ENCODE measurements around the gene RASA3.
"Not testable (repeated sequence)": the region's sequence is repeated elsewhere in the genome, so short reads cannot be mapped to it uniquely, and the experiment has no call there.

The RASA3 gene

DNA sequence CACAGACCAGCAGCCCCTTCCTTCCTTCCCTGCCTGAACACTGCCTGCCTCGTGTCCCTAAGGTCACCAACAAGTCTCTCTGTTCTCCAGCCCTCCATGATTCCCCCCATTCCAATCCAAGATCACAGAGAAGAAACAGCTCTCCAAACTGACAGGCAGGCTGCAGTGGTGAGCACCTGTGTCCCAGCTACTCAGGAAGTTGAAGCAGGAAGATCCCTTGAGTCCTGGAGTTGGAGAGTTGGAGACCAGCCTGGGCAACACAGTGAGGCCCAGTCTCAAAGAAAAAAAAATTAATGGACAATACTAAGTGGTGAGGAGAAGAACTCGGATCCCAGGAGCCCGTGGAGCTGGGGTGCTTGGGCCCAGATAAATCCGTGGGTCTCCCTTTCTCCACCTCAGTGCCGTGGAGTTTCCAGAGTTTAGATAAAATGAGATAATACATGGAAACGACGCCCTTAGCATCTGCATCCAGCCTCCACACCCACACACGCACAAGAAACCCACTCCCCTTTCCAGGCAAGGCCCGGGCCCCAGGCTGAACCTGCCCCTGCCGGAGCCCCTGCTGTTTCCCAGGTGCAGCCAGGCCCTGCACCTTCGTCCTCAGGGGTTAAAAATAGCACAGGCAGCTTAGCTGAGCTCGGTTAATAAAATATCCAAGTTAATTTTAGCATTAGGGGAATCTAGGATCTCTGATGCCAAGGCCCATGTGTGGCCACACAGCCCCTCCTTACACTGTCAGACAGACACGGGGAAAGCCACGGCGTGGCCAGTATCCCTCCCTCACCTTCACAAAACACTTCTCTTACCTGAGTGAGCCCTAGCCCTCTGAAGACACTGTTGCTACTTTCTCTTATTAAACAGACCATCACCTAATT lies 4.7 kb downstream of the RASA3 start:
- DNase-seq (ENCODE audit: low read depth) = no peak
- H3K4me3 ChIP-seq (ENCODE audit: low read depth, low read length) = no peak overlapping the region
- TF ChIP-seq, protein P1, sequence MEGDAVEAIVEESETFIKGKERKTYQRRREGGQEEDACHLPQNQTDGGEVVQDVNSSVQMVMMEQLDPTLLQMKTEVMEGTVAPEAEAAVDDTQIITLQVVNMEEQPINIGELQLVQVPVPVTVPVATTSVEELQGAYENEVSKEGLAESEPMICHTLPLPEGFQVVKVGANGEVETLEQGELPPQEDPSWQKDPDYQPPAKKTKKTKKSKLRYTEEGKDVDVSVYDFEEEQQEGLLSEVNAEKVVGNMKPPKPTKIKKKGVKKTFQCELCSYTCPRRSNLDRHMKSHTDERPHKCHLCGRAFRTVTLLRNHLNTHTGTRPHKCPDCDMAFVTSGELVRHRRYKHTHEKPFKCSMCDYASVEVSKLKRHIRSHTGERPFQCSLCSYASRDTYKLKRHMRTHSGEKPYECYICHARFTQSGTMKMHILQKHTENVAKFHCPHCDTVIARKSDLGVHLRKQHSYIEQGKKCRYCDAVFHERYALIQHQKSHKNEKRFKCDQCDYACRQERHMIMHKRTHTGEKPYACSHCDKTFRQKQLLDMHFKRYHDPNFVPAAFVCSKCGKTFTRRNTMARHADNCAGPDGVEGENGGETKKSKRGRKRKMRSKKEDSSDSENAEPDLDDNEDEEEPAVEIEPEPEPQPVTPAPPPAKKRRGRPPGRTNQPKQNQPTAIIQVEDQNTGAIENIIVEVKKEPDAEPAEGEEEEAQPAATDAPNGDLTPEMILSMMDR (conservative IDR thresholded peaks at IDR 0.05; ENCODE audit: low read depth, low read length) = peak; percentile 1

DNA sequence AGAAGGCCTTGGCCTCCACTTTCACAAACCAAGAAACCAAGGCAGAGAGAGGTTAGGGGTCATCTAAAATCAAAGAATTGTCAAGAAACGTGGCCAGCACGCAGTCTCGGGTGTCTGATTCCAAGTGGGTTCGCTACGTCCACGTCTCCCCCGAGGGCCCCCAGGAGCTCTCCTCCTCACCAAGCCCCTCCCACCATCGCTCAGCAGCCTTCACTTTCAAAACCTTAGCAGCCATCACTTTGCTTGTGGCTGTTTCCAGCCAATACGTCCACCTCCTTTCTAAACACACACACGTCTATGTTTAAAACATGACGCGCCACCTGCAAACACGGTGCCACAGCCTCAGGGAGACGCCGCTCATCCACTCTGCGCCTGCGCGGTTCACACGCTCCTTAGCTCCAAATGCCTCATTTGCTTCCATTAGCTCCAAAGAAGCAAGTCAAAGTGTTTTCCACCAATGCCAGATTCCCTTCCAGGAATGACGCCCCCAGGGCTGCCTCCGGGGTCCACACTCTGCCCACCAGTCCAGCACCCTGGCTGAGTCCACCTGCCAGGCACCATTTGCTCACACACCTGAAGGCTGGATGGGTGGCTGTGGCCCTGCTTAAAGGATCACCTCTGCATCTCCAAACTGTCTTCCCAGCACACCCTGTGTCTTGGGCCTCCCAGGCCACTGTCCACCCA lies 5.5 kb downstream of the RASA3 start:
- H3K4me3 ChIP-seq (ENCODE audit: low read depth, low read length) = no peak overlapping the region
- TF ChIP-seq, protein P1 (conservative IDR thresholded peaks at IDR 0.05; ENCODE audit: low read depth, low read length) = no peak
- DNase-seq (ENCODE audit: low read depth) = no peak

GRCh38 chr13:114126086-114126485 lies 6.3 kb downstream of the RASA3 start:
- not testable (repeated sequence) for DNase-seq (ENCODE audit: low read depth); H3K4me3 ChIP-seq (ENCODE audit: low read depth, low read length)

GRCh38 chr13:114125589-114125988 lies 6.8 kb downstream of the RASA3 start:
- H3K4me3 ChIP-seq (ENCODE audit: low read depth, low read length) = no peak overlapping the region
- no peak for DNase-seq (ENCODE audit: low read depth)
- TF ChIP-seq, protein P1 (conservative IDR thresholded peaks at IDR 0.05; ENCODE audit: low read depth, low read length) = no peak

GRCh38 chr13:114124921-114125320 lies 7.5 kb downstream of the RASA3 start:
- TF ChIP-seq, protein P1 (conservative IDR thresholded peaks at IDR 0.05; ENCODE audit: low read depth, low read length) = no peak
- H3K4me3 ChIP-seq (ENCODE audit: low read depth, low read length) = no peak overlapping the region
- peak; percentile 76 for DNase-seq (ENCODE audit: low read depth)

GRCh38 chr13:114124431-114124830 lies 8.0 kb downstream of the RASA3 start:
- TF ChIP-seq, protein P1 (conservative IDR thresholded peaks at IDR 0.05; ENCODE audit: low read depth, low read length) = no peak
- no peak for DNase-seq (ENCODE audit: low read depth)
- no peak overlapping the region for H3K4me3 ChIP-seq (ENCODE audit: low read depth, low read length)

DNA sequence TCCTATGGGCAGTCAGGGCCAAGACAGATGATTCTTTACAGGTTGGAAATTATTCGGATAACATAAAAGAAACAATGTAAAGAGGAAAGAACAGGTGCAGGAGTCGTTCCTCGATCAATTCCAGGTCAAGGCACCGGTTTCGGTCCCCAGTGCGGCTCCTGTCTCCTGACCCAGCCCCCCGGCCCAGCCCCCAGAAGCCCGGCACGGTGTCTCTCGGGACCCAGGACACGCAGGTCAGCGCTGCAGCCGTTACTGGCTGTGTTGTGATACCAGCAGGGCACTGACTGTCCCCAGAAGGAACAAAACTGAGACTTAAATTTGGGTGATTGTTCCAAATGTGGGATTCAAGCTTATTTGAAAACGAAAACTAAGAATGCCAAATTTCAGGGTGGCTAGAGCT lies 8.5 kb downstream of the RASA3 start:
- DNase-seq (ENCODE audit: low read depth) = no peak
- no peak overlapping the region for H3K4me3 ChIP-seq (ENCODE audit: low read depth, low read length)
- TF ChIP-seq, protein P1 (conservative IDR thresholded peaks at IDR 0.05; ENCODE audit: low read depth, low read length) = no peak

All from choroid plexus epithelial cell (primary cell).